A549 (cell line): ENCODE results near the gene TRIM17. TPM values are rescaled to one million over a fixed set of nuclear protein-coding genes. Genes with fewer than 3 reads are reported as not detected.

Experiments
- ATAC-seq, 2 experiments: fragments of 200-7000 bp in 1 of 2; fragments of >200 bp in 1 of 2; cut with Nextera tagmentation in 1 of 2; cut with Tn5 transposase in 1 of 2; 3 replicates each; pipeline versions ENCODE4 v1.8.0 to v1.9.1; 2018 to 2020; ENCODE audit warnings: mild to moderate bottlenecking in 1 of 2, moderate library complexity in 1 of 2
- CTCF ChIA-PET: fragments of 300-600 bp; sonication (Branson Sonifier 250); formaldehyde crosslinking; extraction: SDS; loops from one replicate; lab custom pipeline; 2021; ENCODE audit warnings: antibody characterized with exemption, inconsistent platforms; lab: Yijun Ruan, JAX
- POLR2A ChIA-PET: fragments of 350-600 bp; formaldehyde crosslinking; extraction: SDS; loops from one replicate; lab custom pipeline; 2021; ENCODE audit warnings: antibody characterized with exemption, inconsistent platforms; lab: Yijun Ruan, JAX
- DNase-seq, 2 experiments: peaks; one replicate each; pipeline versions ENCODE4 v3.0.0 to v3.0.0-alpha.2; 2011 to 2016; ENCODE audit warnings: low read depth in 1 of 2, low spot score in 1 of 2
- FAIRE-seq: peaks from 2 replicates; lab custom pipeline; 2011; peaks lifted over from hg19 to GRCh38; lab: Jason Lieb, UNC
- H3K27ac ChIP-seq, 2 experiments: fragments of >200 bp; sonication (Bioruptor Twin); formaldehyde crosslinking; 3 replicates each; pipeline ENCODE4 v1.5.1; 2016 to 2017
- H3K4me1 ChIP-seq: fragments of >200 bp; sonication (Bioruptor Twin); formaldehyde crosslinking; 3 replicates; pipeline ENCODE4 v1.6.1; 2016
- H3K4me2 ChIP-seq: fragments of >200 bp; sonication (Bioruptor Twin); formaldehyde crosslinking; 3 replicates; pipeline ENCODE4 v1.6.1; 2016
- H3K4me3 ChIP-seq: fragments of >200 bp; sonication (Bioruptor Twin); formaldehyde crosslinking; 3 replicates; pipeline ENCODE4 v1.5.1; 2016
- H3K9me3 ChIP-seq: fragments of >200 bp; sonication (Bioruptor Twin); formaldehyde crosslinking; 3 replicates; pipeline ENCODE4 v1.6.1; 2016
- ATOH8 ChIP-seq: fragments of 250-450 bp; sonication (Bioruptor Pico); IDR thresholded peaks from 2 replicates; pipeline ENCODE4 v1.5.0; 2020; ENCODE audit warnings: low read depth, mild to moderate bottlenecking, moderate library complexity
- CHD2 ChIP-seq: fragments of 150-350 bp; IDR thresholded peaks from 2 replicates; pipeline ENCODE4 v1.6.1; 2014; ENCODE audit warnings: low read length; ENCODE audit not compliant: partially characterized antibody
- EHF ChIP-seq: fragments of 250-450 bp; sonication (Bioruptor Pico); IDR thresholded peaks from 2 replicates; pipeline ENCODE4 v1.5.0; 2020; ENCODE audit warnings: mild to moderate bottlenecking
- EHMT2 ChIP-seq: fragments of 200-600 bp; sonication (generic); IDR thresholded peaks from 2 replicates; pipeline ENCODE4 v1.6.1; 2016; ENCODE audit warnings: antibody characterized with exemption, low read depth, mild to moderate bottlenecking, moderate library complexity
- EP300 ChIP-seq, 2 experiments: fragments of >200 bp; sonication (Bioruptor Twin); formaldehyde crosslinking; IDR thresholded peaks; 2 replicates in 1 of 2; 3 replicates in 1 of 2; pipeline ENCODE4 v1.6.1; 2016 to 2017
- ESRRA ChIP-seq: fragments of 150-350 bp; IDR thresholded peaks from 2 replicates; pipeline ENCODE4 v1.6.1; 2014; ENCODE audit warnings: mild to moderate bottlenecking, low read length, borderline replicate concordance
- FOSL2 ChIP-seq, 2 experiments: fragments of 450-650 bp in 1 of 2; fragments of >200 bp in 1 of 2; sonication (Bioruptor Twin) in 1 of 2; formaldehyde crosslinking; IDR thresholded peaks; 2 replicates each; pipeline versions ENCODE4 v1.5.0 to v1.6.1; 2016 to 2020; ENCODE audit warnings: mild to moderate bottlenecking in 1 of 2, moderate library complexity in 1 of 2
- FOXS1 ChIP-seq: fragments of 250-450 bp; sonication (Bioruptor Pico); IDR thresholded peaks from 2 replicates; pipeline ENCODE4 v1.5.0; 2020; ENCODE audit warnings: mild to moderate bottlenecking, moderate library complexity
- GATA3 ChIP-seq: IDR thresholded peaks from 2 replicates; pipeline ENCODE4 v1.6.1; 2012; ENCODE audit warnings: borderline replicate concordance
- JUNB ChIP-seq: fragments of >200 bp; sonication (Bioruptor Twin); formaldehyde crosslinking; IDR thresholded peaks from 2 replicates; pipeline ENCODE4 v1.6.1; 2016
- KDM1A ChIP-seq: fragments of 200-600 bp; sonication (generic); IDR thresholded peaks from 2 replicates; pipeline ENCODE4 v1.6.1; 2016; ENCODE audit warnings: low read depth, mild to moderate bottlenecking
- KDM5A ChIP-seq: fragments of 200-600 bp; sonication (generic); IDR thresholded peaks from 2 replicates; pipeline ENCODE4 v1.6.1; 2016; ENCODE audit warnings: antibody characterized with exemption, mild to moderate bottlenecking
- MAZ ChIP-seq: fragments of 150-350 bp; IDR thresholded peaks from 2 replicates; pipeline ENCODE4 v1.6.1; 2014; ENCODE audit warnings: antibody characterized with exemption, low read depth, low read length, borderline replicate concordance
- POLR2A ChIP-seq: IDR thresholded peaks from 2 replicates; pipeline ENCODE4 v1.6.1; 2012; ENCODE audit warnings: mild to moderate bottlenecking, low read length
- RAD21 ChIP-seq, 2 experiments: fragments of >200 bp in 1 of 2; sonication (Bioruptor Twin) in 1 of 2; formaldehyde crosslinking in 1 of 2; IDR thresholded peaks in 1 of 2; conservative IDR thresholded peaks in 1 of 2; 2 replicates in 1 of 2; 3 replicates in 1 of 2; pipeline ENCODE4 v1.6.1; 2012 to 2018; ENCODE audit warnings: inconsistent platforms in 1 of 2
- RCOR1 ChIP-seq: fragments of 150-350 bp; IDR thresholded peaks from 2 replicates; pipeline ENCODE4 v1.6.1; 2014; ENCODE audit warnings: antibody characterized with exemption, low read length, low read depth
- RFX5 ChIP-seq: fragments of 450-650 bp; IDR thresholded peaks from 2 replicates; pipeline ENCODE4 v1.7.1; 2014; ENCODE audit warnings: antibody characterized with exemption, mild to moderate bottlenecking, moderate library complexity
- RNF2 ChIP-seq: fragments of 200-600 bp; sonication (generic); IDR thresholded peaks from 2 replicates; pipeline ENCODE4 v1.6.1; 2016; ENCODE audit warnings: low read depth, mild to moderate bottlenecking, antibody characterized with exemption, moderate library complexity, borderline replicate concordance
- USF2 ChIP-seq: fragments of 450-650 bp; IDR thresholded peaks from 2 replicates; pipeline ENCODE4 v1.6.1; 2014; ENCODE audit warnings: antibody characterized with exemption
- ZC3H11A ChIP-seq: fragments of 450-650 bp; IDR thresholded peaks from 2 replicates; pipeline ENCODE4 v1.6.1; 2014; ENCODE audit warnings: antibody characterized with exemption, mild to moderate bottlenecking
- WGBS: methylation state at CpG from one replicate; pipeline ENCODE4 v1.1.6; 2017; ENCODE audit errors: missing lambda C conversion rate; 5-methylcytosine and 5-hydroxymethylcytosine counted together
- polyA plus RNA-seq, 4 experiments: library from polyadenylated mRNA; depleted of rRNA in 3 of 4; stranded (reverse); fragments of >200 nt; fragmentation: RNase III in 1 of 4; extraction: RNeasy Plus Mini Kit Qiagen cat#74134 plus additional on column Dnase treatment in 1 of 4; gene quantifications; 2 replicates in 3 of 4; 3 replicates in 1 of 4; pipeline ENCODE4 v1.2.3, GENCODE V29; 2011 to 2017
- TF ChIP-seq, protein P1 (sequence below): fragments of >200 bp; sonication (Bioruptor Twin); formaldehyde crosslinking; IDR thresholded peaks from 2 replicates; pipeline ENCODE4 v1.6.1; 2016

The TRIM17 gene
- polyA plus RNA-seq, 2 of the 4 experiments (the other 2 are of a cell fraction) = not detected

DNA sequence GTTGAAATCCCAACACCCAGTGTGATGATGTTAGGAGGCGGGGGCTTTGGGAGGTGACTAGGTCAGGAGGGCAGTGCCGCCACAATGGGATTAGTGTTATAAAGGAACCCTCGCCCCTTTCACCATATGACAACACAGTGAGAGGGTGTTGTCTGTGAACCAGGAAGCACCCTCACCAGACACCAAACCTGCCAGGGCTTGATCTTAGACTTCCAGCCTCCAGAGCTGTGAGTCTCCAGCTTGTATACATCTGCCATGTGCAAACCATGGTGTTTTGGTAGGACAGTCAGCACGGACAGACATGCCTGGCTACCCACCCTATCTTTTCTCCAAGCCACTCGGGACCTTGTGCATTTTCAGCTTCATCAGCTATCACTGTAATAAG lies 14.0 kb downstream of the TRIM17 start:
- 90% methylated on average over 5 of the region's 5 CpGs for WGBS
- H3K4me3 ChIP-seq = no peak overlapping the region
- POLR2A ChIA-PET = no interaction called here
- H3K27ac ChIP-seq = no peak overlapping the region
- no peaks in the 10 kb centered on the region for H3K9me3 ChIP-seq
- peaks cover 16% of the 10 kb centered on the region for H3K4me1 ChIP-seq
- no peak for DNase-seq
- CTCF ChIA-PET = interaction anchor here (0.6 to 4.4 kb wide), 4 partner anchors 9 to 112 kb away, joined by 3 to 30 read pairs (median 3); no protein-coding TSS in a partner anchor
- no peak for ATAC-seq
- TF ChIP-seq, protein P1, sequence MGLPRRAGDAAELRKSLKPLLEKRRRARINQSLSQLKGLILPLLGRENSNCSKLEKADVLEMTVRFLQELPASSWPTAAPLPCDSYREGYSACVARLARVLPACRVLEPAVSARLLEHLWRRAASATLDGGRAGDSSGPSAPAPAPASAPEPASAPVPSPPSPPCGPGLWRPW = no peak
- TF ChIP-seq MAZ = no peak
- no peak for TF ChIP-seq RNF2
- TF ChIP-seq ESRRA = no peak
- TF ChIP-seq RAD21 (conservative IDR thresholded peaks at IDR 0.05 in 1 of 2, IDR thresholded peaks at IDR 0.05 in 1 of 2) = no peak
- no peak for TF ChIP-seq ATOH8 (CRISPR knock-in tag)
- no peak for TF ChIP-seq POLR2A
- TF ChIP-seq CHD2 = no peak
- TF ChIP-seq ZC3H11A = no peak
- TF ChIP-seq GATA3 = no peak
- TF ChIP-seq FOXS1 (CRISPR knock-in tag) = no peak
- no peak for TF ChIP-seq KDM1A
- TF ChIP-seq EHMT2 = no peak
- TF ChIP-seq FOSL2 (IDR thresholded peaks at IDR 0.05) = no peak
- no peak for TF ChIP-seq FOSL2 (CRISPR knock-in tag; IDR thresholded peaks at IDR 0.05)
- TF ChIP-seq USF2 = no peak
- no peak overlapping the region for H3K4me2 ChIP-seq
- FAIRE-seq = no peak

DNA sequence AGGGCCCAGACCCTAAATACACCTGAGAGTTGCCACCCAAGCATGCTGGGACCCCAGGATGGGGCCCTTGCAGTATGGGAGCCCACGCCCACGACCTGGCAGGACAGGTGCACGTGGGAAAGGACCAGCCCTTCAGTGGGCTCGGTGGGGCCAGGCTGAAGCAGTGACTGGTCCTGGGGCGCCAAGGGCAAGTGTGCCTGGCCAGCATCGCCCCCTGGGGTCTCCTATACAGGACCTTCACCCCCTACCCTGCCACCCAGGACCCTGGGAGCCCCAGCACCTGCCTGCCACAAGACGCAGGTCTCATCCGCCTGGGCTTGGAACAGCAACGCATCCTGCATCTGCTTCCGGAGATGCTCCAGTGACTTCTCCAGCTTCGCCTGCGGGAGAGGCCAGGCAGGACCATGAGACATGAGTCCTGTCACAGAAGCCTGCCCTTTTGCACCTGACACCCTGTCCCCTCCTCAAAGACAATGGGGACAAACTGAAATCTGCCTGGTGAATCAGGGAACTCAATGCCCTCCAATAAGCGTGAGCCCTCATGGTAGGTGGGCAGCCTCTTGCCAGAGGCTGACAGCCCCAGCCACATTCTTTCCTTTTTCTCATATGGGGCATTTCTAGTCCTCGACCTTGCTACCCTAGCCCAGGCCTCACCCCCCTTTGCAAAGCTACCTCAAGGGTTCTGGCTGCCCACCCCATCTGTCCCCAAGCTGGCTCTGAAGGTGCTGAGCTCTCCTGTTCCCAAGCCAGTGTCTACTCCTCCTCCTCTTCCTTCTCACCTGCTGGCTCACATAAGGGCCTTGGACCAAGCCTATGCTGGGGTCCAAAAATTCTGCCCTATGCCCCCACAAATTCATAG lies 14.7 kb downstream of the TRIM17 start:
- WGBS = 88% methylated on average over 8 of the region's 14 CpGs
- H3K9me3 ChIP-seq = no peaks in the 10 kb centered on the region
- H3K4me3 ChIP-seq = no peak overlapping the region
- H3K4me1 ChIP-seq = peaks cover 15% of the 10 kb centered on the region
- no peak for TF ChIP-seq RFX5
- TF ChIP-seq EHF = no peak
- TF ChIP-seq FOSL2 (IDR thresholded peaks at IDR 0.05) = no peak
- no peak for TF ChIP-seq FOSL2 (CRISPR knock-in tag; IDR thresholded peaks at IDR 0.05)
- no peak for TF ChIP-seq EP300 (IDR thresholded peaks at IDR 0.05)
- TF ChIP-seq RCOR1 = no peak
- no peak for TF ChIP-seq KDM5A
- no peak for TF ChIP-seq JUNB
- TF ChIP-seq USF2 = no peak
- no peak for FAIRE-seq
- no peak for ATAC-seq
- no peak overlapping the region for H3K4me2 ChIP-seq
- H3K27ac ChIP-seq = no peak overlapping the region
- no peak for DNase-seq
- ChIA-PET CTCF (interaction anchor here (0.6 to 1.6 kb wide), 3 partner anchors 22 to 113 kb away, joined by 3 read pairs; no protein-coding TSS in a partner anchor), POLR2A (no interaction called here)
